ENCODE measurements around the gene TXN2.

Gene TXN2

GRCh38 chr22:36486619-36487384 is 5.4 kb upstream of the TXN2 start:
- no peak for DNase-seq (ENCODE audit: low spot score)

GRCh38 chr22:36480941-36481392 is 473 bp downstream of the TXN2 start:
- DNase-seq (ENCODE audit: low spot score), result no peak

GRCh38 chr22:36478966-36479365 is 2.5 kb downstream of the TXN2 start:
- no peak for DNase-seq (ENCODE audit: low spot score)

DNA sequence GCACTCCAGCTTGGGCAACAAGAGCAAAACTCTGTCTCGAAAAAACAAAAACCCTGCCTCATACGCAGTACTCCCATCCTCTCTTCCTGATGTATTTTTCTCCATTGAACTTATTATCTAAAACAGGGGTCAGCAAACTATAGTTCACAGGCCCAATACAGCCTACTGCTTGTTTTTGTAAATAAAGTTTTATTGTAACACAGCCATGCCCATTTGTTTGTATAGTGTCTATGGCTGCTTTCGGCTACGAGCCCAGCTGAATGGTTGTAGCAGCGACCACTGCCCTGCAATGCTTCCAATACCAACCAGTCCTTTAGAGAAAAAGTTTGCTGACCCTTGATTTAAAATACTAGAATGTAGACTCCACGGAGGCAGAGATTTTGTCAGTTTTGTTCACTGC is 6.1 kb downstream of the TXN2 start:
- no peak for DNase-seq (ENCODE audit: low spot score)

- DNase-seq (ENCODE audit: low spot score), result no peak
Observed at GRCh38 chr22:36472689-36473088, 8.8 kb downstream of the TXN2 start.

DNA sequence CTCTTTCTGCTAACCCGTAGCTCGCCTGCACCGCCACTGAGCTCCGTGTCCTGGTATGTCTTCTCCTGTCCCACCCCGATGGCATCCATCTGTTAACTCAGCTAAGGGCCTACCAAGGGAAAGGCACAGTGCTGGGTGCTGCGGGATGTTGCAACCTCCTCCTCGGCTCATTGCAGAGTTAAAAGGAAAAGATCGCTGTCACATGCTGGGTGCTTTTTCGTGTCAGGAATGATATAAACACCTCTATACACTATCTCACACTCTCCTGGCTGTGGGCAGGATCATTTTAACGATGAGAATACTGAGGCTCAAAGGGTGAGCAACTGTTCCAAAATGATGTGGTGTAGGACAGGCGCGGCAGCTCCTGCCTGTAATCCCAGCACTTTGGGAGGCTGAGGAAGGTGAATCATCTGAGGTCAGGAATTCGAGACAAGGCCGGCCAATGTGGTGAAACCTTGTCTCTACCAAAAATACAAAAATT is 10.1 kb downstream of the TXN2 start:
- DNase-seq (ENCODE audit: low spot score), result no peak

GRCh38 chr22:36470994-36471331 is 10.5 kb downstream of the TXN2 start:
- no peak for DNase-seq (ENCODE audit: low spot score)

DNA sequence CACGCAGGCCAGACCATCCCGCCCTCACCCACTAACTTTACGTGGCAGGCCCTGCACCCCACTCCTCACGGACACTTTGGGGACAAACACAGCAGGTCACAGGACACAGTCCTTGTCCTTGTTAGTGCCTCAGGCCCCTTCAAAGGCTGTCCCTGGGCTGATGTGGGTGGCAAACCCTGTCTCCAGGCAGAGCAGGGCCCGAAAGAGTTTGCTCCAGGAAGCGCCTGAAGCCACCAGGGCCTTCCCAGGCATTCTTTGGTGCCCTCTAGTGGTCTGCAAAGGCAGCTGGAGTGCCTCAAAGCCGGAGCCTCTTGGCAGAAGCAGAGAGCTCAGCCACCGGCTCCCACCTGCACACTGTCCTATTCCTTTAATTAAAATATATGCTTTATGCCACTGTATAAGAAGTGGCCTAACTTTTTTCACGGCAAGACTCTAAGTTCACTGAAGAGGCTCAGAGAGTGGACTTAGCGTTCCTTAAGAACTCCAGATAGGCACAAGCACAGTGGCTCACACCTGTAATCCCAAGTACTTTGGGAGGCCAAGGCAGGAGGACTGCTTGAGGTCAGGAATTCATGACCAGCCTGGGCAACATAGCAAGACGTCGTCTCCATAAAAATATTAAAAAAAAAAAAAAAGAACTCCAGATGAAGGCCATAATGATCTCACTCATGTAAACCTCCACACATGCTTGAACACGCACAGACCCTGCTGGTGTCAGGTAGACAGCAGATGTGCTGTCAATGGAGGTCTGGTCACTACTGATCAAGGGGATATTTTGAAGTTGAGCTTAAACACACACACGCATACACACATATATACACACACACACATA is 11.1 kb downstream of the TXN2 start:
- DNase-seq (ENCODE audit: low spot score), result peak; percentile 85

DNA sequence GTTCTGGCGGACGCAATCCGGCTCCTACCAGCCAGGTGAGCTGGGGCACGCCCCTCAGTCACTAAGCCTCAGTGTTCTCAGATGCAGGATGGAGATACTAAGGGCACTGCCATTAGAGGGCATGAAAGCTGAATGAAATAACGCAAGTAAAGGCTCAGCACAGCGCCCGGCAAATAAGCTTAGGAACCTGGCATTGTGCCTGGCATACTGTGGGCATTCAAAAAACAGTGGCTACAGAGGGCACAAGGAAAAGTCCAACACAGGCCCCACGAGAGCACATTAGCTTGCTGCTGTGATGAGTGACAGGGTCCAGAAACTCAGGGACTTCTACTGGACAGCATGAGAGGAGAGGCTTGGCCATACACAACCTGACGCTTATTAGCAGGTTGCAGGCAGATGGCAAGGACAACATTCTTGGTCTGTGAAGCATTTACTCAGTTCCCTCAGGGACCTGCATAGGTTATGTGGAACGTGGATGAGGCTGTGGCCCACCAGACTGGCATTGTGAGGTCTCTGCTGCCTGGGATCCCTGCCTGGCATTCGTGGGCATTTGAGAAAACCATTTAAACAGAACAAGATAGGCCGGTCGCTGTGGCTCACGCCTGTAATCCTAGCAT is 12.2 kb downstream of the TXN2 start:
- no peak for DNase-seq (ENCODE audit: low spot score)

- no peak for DNase-seq (ENCODE audit: low spot score)
Observed at GRCh38 chr22:36467946-36468345, 13.5 kb downstream of the TXN2 start.

DNA sequence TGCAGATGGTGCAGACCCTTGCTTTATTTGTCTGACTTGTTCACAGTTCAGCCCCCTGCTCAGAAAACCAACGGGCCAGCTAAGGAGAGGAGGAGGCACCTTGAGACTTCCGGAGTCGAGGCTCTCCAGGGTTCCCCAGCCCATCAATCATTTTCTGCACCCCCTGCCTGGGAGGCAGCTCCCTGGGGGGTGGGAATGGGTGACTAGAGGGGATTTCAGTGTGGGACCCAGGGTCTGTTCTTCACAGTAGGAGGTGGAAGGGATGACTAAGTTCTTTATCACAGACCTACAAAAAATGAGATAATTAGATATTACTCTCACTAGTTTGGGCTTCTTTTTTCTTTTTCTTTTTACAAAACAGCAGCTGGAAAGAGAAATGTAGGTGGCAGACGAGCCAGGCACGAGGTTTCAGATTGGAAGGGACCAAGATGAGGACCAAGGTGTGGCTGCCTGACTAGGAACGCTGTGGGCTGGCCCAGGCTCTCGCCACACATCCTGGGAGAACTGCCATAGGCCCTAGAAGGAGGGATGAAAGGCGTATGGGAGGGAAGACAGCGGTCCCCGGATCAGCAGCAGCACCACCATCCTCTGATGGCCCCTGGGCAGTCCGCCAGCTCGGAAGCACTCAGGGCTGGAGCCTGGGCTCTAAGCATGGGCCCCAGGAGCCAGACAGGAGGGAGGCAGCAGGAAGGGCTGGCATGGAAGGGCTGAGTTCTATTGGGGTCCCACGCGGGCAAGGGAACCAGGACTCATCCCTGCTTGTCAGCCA is 14.2 kb downstream of the TXN2 start:
- no peak for DNase-seq (ENCODE audit: low spot score)

GRCh38 chr22:36466258-36466657 is 15.2 kb downstream of the TXN2 start:
- no peak for DNase-seq (ENCODE audit: low spot score)

DNA sequence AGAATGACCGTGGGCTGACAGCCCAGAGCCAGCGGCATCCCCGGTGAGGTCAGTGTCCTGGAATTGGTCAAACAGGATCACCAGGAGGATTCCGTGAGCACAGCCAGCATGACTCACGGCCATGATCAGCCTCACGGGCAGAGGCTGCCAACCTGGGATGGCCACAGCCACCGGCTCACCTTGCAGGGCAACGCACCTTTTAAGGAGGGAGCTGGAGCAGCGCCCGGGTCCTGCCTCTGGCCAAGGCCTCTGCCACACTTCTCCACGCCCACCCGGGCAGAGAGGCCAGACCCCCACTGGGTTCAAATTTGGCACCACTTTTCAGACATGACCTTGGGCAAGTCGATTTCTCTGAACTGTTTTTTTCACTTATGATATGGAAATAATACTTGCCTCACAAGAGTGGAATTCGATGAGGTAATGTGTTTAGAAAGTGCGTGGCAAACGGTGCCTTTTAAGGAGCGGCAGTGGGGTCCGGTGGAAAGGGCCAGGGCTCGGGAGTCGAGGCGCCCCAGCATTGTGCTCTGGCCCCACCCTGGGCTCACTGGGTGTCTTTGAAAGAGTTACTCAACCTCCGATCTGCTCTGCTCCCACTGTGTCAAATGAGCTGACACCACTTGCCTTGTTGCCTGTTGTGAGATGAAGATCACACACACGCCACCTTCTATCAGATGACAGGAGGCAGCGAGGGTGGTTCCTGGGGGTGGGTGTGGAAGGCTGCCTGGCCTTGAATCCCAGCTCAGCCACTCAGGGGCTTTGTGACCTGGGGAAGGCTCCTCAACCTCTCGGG is 16.0 kb downstream of the TXN2 start:
- no peak for DNase-seq (ENCODE audit: low spot score)

DNA sequence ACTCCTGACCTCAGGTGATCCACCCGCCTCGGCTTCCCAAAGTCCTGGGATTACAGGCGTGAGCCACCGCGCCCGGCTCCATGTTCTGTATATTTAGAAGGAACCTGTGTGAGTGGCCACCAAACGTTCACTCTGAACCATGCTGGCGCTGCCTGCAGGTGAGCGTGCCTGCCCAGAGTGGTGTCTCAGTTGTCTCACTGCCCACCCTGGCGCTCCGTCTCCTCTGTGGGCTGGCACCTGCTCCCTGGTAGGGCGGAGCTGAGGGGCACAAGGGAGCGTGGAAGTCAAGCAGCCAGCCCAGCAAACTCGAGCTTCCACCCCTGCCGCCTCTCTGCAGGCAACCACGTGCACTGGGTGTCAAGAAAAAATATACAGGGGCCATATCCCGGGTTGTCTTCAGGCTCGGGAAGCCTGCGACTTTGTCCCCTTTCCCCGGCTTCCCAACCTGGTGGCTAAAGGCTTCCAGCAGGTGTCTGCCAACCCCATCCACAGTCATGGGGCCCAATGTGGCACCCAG is 16.7 kb downstream of the TXN2 start:
- DNase-seq (ENCODE audit: low spot score), result no peak

DNA sequence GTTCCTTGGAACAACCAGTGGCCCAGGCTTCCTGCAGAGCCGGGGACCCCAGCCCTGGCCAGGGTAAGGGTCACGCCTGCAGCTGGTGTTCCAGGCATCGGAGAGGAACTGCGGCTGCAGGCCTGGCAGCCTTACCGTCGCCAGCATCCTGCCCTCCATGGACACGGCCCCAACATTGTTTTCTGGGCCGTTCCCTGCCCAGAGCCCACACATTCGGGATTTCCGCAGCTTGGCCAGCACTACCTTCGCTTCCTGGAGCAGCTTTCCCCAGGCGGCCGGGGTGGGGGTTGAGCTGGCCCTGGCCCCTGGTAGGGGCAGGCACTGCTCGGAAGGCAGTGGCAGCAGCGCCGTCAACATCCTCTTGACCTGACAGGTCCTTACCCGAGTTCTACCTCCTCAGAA is 17.7 kb downstream of the TXN2 start:
- DNase-seq (ENCODE audit: low spot score), result no peak

DNA sequence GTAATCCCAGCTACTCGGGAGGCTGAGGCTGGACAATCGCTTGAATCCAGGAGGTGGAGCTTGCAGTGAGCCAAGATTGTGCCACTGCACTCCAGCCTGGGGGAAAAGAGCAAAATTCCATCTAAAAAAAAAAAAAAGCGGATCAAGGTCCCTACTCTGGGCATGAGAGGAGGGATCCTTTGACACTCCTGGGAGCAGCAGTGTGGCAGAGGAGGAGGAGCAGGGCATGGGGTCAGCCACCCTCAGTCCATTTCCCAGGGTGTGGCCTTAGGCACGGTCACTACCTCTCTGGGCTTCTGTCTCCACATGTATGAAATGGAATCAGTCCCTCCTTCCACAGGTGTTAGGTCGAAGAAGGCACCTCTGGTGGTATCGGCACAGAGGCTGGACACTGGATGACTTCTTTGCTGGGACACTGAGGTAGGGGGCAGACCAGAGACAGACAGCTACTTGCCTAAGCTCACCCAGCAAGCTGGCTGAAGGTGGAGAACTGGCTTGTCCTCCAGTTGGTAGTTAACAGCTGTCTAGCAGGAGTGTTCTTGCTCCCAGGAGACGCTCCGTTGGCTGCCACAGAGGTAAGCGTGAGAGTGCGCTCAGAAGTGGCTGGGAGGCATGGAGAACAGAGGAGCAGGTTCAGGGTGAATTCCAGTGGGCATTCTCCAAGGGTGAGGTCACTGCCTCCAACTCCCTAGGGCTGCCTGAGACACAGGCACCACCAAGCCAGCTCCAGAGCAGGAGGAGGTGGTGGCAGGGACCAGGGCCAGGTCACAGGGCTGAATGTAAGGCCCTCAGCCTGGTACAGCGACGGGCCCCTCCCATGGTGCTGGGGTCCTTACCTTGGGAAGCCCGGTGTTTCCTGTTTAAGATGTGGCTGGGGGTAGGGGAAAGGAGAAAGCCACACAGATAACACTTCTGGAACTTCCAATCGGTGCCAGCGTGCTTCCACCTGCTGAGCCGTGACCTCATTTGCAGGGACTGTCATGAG is 19.5 kb downstream of the TXN2 start:
- DNase-seq (ENCODE audit: low spot score), result peak; percentile 63

DNA sequence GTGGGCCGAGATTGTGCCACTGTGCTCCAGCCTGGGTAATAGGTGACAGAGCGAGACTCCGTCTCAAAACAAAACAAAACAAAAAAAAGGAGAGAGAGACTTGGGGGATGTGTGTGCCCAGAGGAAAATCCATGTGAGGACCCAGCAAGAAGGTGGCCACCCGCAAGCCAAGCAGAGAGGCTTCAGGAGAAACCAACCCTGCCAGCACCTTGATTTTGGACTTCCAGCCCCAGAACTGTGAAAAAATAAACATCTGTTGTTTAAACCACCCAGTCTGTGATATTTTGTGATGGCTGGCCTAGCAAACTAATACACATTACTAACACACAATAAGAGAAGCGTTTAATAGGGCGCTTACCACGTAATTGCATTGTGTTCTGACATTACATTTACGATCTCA is 21.2 kb downstream of the TXN2 start:
- no peak for DNase-seq (ENCODE audit: low spot score)

- no peak for DNase-seq (ENCODE audit: low spot score)
Observed at GRCh38 chr22:36457688-36458450, 23.6 kb downstream of the TXN2 start.

DNA sequence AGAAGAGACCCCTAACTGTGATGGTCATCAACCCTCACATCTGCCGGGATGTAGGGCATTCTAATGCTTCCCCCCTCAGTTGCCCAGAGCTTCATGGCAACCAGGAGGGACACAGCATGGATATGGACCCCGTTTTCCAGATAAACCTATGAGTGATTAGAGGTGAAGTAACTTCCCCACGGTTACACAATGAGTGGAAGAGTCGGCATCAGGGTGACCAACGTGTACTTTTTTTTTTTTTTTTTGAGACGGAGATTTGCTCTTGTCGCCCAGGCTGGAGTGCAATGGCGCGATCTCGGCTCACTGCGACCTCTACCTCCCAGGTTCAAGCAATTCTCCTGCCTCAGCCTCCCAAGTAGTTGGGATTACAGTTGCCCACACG is 25.0 kb downstream of the TXN2 start:
- DNase-seq (ENCODE audit: low spot score), result no peak

All from iPS-NIHi11 (cell line).